Endothelial cell of umbilical vein (primary cell): Measurements from ENCODE around the gene PLEKHA6. TPM values are rescaled to one million over a fixed set of nuclear protein-coding genes. Genes with fewer than 3 reads are reported as not detected.

ENCODE experiments used
- BruUV-seq: library from RNA; stranded (reverse); fragments of 400-500 nt; replicated peaks from 2 replicates; lab custom pipeline; 2021; lab: Mats Ljungman, UMichigan
- CTCF ChIA-PET: fragments of 300-600, 350-600 bp; sonication (Branson Sonifier 250); formaldehyde crosslinking; loops from one replicate; lab custom pipeline; 2021; ENCODE audit warnings: antibody characterized with exemption, inconsistent platforms; lab: Charles Lee
- POLR2A ChIA-PET: fragments of 300-600, 350-600 bp; sonication (Branson Sonifier 250); formaldehyde crosslinking; loops from one replicate; lab custom pipeline; 2021; ENCODE audit warnings: antibody characterized with exemption, inconsistent platforms; lab: Charles Lee
- DNase-seq: peaks from one replicate; pipeline ENCODE4 v3.0.0-alpha.2; 2011; ENCODE audit warnings: low read depth, low spot score
- FAIRE-seq: peaks from 2 replicates; lab custom pipeline; 2011; peaks lifted over from hg19 to GRCh38; lab: Jason Lieb, UNC
- H2AFZ ChIP-seq: 2 replicates; pipeline ENCODE4 v1.6.0; 2012; ENCODE audit warnings: low read depth, low read length, control low read depth, inconsistent platforms
- H3K27ac ChIP-seq: 2 replicates; pipeline ENCODE4 v1.5.1; 2011; ENCODE audit warnings: low read depth, mild to moderate bottlenecking, control low read depth, low read length, moderate library complexity; ENCODE audit not compliant: insufficient read depth
- H3K27me3 ChIP-seq, 2 experiments: 2 replicates each; pipeline versions ENCODE4 v1.6.0 to v1.6.1; 2011; ENCODE audit warnings: low read length in 2 of 2, mixed read lengths in 1 of 2; ENCODE audit not compliant: control insufficient read depth in 2 of 2, insufficient read depth in 2 of 2
- H3K36me3 ChIP-seq, 2 experiments: 2 replicates in 1 of 2; 3 replicates in 1 of 2; pipeline ENCODE4 v1.5.1; 2011; ENCODE audit warnings: low read length in 2 of 2, mild to moderate bottlenecking in 1 of 2, moderate library complexity in 1 of 2; ENCODE audit not compliant: control insufficient read depth in 2 of 2, insufficient read depth in 2 of 2; ENCODE audit errors: extremely low read depth in 1 of 2
- H3K4me1 ChIP-seq: 3 replicates; pipeline ENCODE4 v1.5.1; 2011; ENCODE audit warnings: mild to moderate bottlenecking, low read length; ENCODE audit not compliant: control insufficient read depth, insufficient read depth; ENCODE audit errors: extremely low read depth
- H3K4me2 ChIP-seq: 2 replicates; pipeline ENCODE4 v1.6.1; 2011; ENCODE audit warnings: low read length, control low read depth, mixed read lengths; ENCODE audit not compliant: insufficient read depth
- H3K4me3 ChIP-seq, 3 experiments: fragments of 200-600 bp in 1 of 3; sonication (generic), shearing (Covaris generic) in 1 of 3; replicated peaks in 1 of 3; 2 replicates each; pipeline ENCODE4 v1.5.1; 2011 to 2016; ENCODE audit warnings: control low read depth in 3 of 3, low read length in 3 of 3, mild to moderate bottlenecking in 2 of 3, inconsistent platforms in 1 of 3, low read depth in 1 of 3, moderate library complexity in 1 of 3; ENCODE audit not compliant: insufficient read depth in 1 of 3
- H3K79me2 ChIP-seq: 2 replicates; pipeline ENCODE4 v1.6.0; 2012; ENCODE audit warnings: low read length, inconsistent platforms; ENCODE audit not compliant: control insufficient read depth, insufficient read depth
- H3K9ac ChIP-seq: replicated peaks from 2 replicates; pipeline ENCODE3; 2011; ENCODE audit warnings: low read length, control low read depth; ENCODE audit not compliant: insufficient read depth; ENCODE audit errors: extremely low read depth
- H3K9me1 ChIP-seq: replicated peaks from 3 replicates; pipeline ENCODE4 v1.6.0; 2011; ENCODE audit warnings: mild to moderate bottlenecking, low read length; ENCODE audit not compliant: control insufficient read depth, insufficient read depth; ENCODE audit errors: extremely low read depth
- H3K9me3 ChIP-seq: replicated peaks from 2 replicates; pipeline ENCODE4 v1.5.1; 2012; ENCODE audit warnings: low read length, inconsistent platforms; ENCODE audit not compliant: control insufficient read depth, insufficient read depth
- H4K20me1 ChIP-seq: replicated peaks from 2 replicates; pipeline ENCODE3; 2011; ENCODE audit warnings: mild to moderate bottlenecking, low read length; ENCODE audit not compliant: control insufficient read depth, insufficient read depth; ENCODE audit errors: extremely low read depth
- EZH2 ChIP-seq: IDR thresholded peaks from 2 replicates; pipeline ENCODE4 v1.6.1; 2012; ENCODE audit warnings: borderline replicate concordance, low read depth, mild to moderate bottlenecking, moderate library complexity, low read length, inconsistent platforms; ENCODE audit not compliant: severe bottlenecking
- FOS ChIP-seq: IDR thresholded peaks from 2 replicates; pipeline ENCODE4 v1.6.1; 2011; ENCODE audit warnings: mild to moderate bottlenecking, low read length, moderate library complexity, borderline replicate concordance; ENCODE audit not compliant: insufficient read depth
- GATA2 ChIP-seq: IDR thresholded peaks from 2 replicates; pipeline ENCODE4 v1.7.0; 2011; ENCODE audit warnings: low read depth, mild to moderate bottlenecking, moderate library complexity, mixed read lengths, low read length; ENCODE audit not compliant: insufficient read length, insufficient read depth
- JUN ChIP-seq: IDR thresholded peaks from 2 replicates; pipeline ENCODE4 v1.6.1; 2011; ENCODE audit warnings: borderline replicate concordance, low read depth; ENCODE audit not compliant: insufficient read length, insufficient read depth
- MYC ChIP-seq: IDR thresholded peaks from one replicate; pipeline ENCODE4 v1.6.1; 2011; ENCODE audit warnings: mild to moderate bottlenecking, low read depth, low read length
- POLR2A ChIP-seq: IDR thresholded peaks from 2 replicates; pipeline ENCODE4 v1.6.1; 2012; ENCODE audit warnings: low read depth, mild to moderate bottlenecking, control low read depth, low read length
- POLR2AphosphoS5 ChIP-seq: IDR thresholded peaks from 2 replicates; pipeline ENCODE4 v1.6.1; 2012; ENCODE audit warnings: low read depth, mild to moderate bottlenecking, control low read depth, low read length, moderate library complexity; ENCODE audit not compliant: insufficient read depth
- dilution Hi-C: fragments of 300-500 bp; cut with MboI; formaldehyde crosslinking; loops from one replicate; pipeline ENCODE4 v1.15.0; 2019; ENCODE audit warnings: low sequenced_read_pairs; ENCODE audit not compliant: extremely low pct_ligation_motif_present
- intact Hi-C: fragments of 100-400 bp; cut with micrococcal nuclease; formaldehyde crosslinking; loops from one replicate; pipeline ENCODE4 v1.10.0; 2022
- polyA plus RNA-seq, 4 experiments: library from polyadenylated mRNA; depleted of rRNA in 3 of 4; stranded (reverse) in 3 of 4; unstranded in 1 of 4; fragments of >200 nt; gene quantifications; 2 replicates each; pipeline versions ENCODE4 v1.2.1 to v1.2.3, GENCODE V29; 2011 to 2012; ENCODE audit warnings: missing spikeins in 1 of 4
- total RNA-seq: library from RNA; stranded (reverse); gene quantifications from 2 replicates; pipeline ENCODE4 v1.2.3, GENCODE V29; 2021
- TF ChIP-seq, protein P1 (sequence below): IDR thresholded peaks from 2 replicates; pipeline ENCODE4 v1.6.1; 2011; ENCODE audit not compliant: insufficient read depth, insufficient read length
- TF ChIP-seq, protein P2 (sequence below), 2 donors: IDR thresholded peaks; 1 replicate in 1 of 2; 2 replicates in 1 of 2; pipeline ENCODE4 v1.5.1; 2011; ENCODE audit warnings: low read length in 2 of 2, mild to moderate bottlenecking in 2 of 2, moderate library complexity in 2 of 2, control low read depth in 1 of 2, inconsistent platforms in 1 of 2, low read depth in 1 of 2; ENCODE audit not compliant: insufficient read depth in 1 of 2; ENCODE audit errors: extremely low read depth in 1 of 2

Gene PLEKHA6
- total and polyA plus RNA-seq, 2 donors (not counting 3 experiments of a cell fraction or from before 2014, with no cell fraction given), result 2.1 to 15.0 TPM

DNA sequence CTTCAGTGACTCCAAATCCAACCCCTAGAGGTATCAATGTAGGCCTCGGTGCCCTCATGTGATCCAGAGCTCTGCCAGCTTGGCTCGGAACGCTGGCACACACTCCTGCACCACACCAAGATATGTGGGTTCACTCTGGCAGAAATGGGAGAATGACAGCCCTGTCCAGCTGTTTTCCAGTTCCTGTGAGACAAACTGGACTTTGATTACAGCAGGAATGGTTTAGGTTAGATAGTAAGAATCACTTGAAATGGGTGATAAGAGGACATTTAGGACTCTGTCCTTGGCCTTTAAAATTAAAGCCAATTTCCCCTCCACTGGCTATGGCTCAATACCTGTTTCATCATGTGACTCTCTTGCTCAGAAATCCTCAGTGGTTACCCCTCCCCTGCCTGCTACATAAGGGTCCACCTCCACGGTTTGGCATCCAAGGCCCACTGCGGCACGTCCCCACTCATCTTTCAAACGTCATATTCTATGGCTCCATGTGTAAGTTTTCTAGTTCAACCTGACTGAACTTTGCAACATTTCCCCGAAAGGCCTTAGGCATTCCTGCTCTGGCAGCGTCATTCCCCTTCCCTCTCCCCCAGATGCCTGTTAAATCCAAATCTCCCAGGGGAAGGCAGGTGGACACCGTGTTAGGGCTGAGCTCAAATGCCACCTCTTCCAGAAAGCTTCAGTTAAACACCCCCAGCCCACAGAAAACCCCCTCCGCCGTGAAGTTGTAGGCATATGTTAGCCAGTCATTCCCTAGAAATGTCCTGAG is 44.7 kb downstream of the PLEKHA6 start:
- ChIA-PET CTCF (interaction anchor here (1.3 to 1.4 kb wide), 3 partner anchors 12 to 18 kb away, joined by 3 to 6 read pairs (median 4); no protein-coding TSS in a partner anchor), POLR2A (no interaction called here)
- Histone ChIP-seq H3K9ac (no peak overlapping the region), H3K9me1 (no peaks in the 10 kb centered on the region), H3K4me1 (peaks cover 20% of the 10 kb centered on the region), H3K4me3 (no peak overlapping the region), H3K79me2 (no peaks in the 10 kb centered on the region), H3K27ac (no peak overlapping the region), H3K27me3 (no peaks in the 10 kb centered on the region), H2AFZ (no peak overlapping the region), H3K9me3 (no peaks in the 10 kb centered on the region), H3K36me3 (no peaks in the 10 kb centered on the region), H4K20me1 (no peaks in the 10 kb centered on the region), H3K4me2 (no peak overlapping the region)
- TF ChIP-seq EZH2, result no peak
- TF ChIP-seq POLR2AphosphoS5, result no peak
- no peak for TF ChIP-seq GATA2
- TF ChIP-seq MYC, result no peak
- TF ChIP-seq FOS, result no peak
- TF ChIP-seq, protein P1, sequence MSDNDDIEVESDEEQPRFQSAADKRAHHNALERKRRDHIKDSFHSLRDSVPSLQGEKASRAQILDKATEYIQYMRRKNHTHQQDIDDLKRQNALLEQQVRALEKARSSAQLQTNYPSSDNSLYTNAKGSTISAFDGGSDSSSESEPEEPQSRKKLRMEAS, result no peak
- TF ChIP-seq, protein P2, sequence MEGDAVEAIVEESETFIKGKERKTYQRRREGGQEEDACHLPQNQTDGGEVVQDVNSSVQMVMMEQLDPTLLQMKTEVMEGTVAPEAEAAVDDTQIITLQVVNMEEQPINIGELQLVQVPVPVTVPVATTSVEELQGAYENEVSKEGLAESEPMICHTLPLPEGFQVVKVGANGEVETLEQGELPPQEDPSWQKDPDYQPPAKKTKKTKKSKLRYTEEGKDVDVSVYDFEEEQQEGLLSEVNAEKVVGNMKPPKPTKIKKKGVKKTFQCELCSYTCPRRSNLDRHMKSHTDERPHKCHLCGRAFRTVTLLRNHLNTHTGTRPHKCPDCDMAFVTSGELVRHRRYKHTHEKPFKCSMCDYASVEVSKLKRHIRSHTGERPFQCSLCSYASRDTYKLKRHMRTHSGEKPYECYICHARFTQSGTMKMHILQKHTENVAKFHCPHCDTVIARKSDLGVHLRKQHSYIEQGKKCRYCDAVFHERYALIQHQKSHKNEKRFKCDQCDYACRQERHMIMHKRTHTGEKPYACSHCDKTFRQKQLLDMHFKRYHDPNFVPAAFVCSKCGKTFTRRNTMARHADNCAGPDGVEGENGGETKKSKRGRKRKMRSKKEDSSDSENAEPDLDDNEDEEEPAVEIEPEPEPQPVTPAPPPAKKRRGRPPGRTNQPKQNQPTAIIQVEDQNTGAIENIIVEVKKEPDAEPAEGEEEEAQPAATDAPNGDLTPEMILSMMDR (IDR thresholded peaks at IDR 0.05; ENCODE audit: extremely low read depth in 1 of 2, insufficient read depth in 1 of 2, low read depth in 1 of 2, low read length in 2 of 2), result no peak
- no peak for TF ChIP-seq POLR2A
- TF ChIP-seq JUN, result no peak
- DNase-seq (no peak), FAIRE-seq (no peak)
- no TSS peak for BruUV-seq
- intact Hi-C loops (no loop called here), dilution Hi-C loops (no loop called here)
